HepG2 (cell line): Measurements from ENCODE around the gene CNTN4. TPM values are rescaled to one million over a fixed set of nuclear protein-coding genes. Genes with fewer than 3 reads are reported as not detected.

Source experiments
- ATAC-seq: fragments of 200-7000 bp; cut with Tn5 transposase; 3 replicates; pipeline ENCODE4 v1.9.1; 2020; ENCODE audit warnings: mild to moderate bottlenecking, moderate library complexity
- BruUV-seq: library from RNA; stranded (reverse); fragments of 400-500 nt; replicated peaks from 2 replicates; lab custom pipeline; 2021; lab: Mats Ljungman, UMichigan
- CTCF ChIA-PET: fragments of 300-600 bp; formaldehyde crosslinking; extraction: SDS; loops from one replicate; lab custom pipeline; 2021; ENCODE audit warnings: low total read pairs, inconsistent platforms, low intra/inter-chr PET ratio; lab: Yijun Ruan, JAX
- POLR2A ChIA-PET: fragments of 350-600 bp; sonication (Branson Sonifier 250); formaldehyde crosslinking; loops from one replicate; lab custom pipeline; 2020; ENCODE audit warnings: antibody characterized with exemption, inconsistent platforms; lab: Yijun Ruan, JAX
- DNase-seq: peaks from one replicate; pipeline ENCODE4 v3.0.0-alpha.2; 2015; ENCODE audit warnings: low spot score
- FAIRE-seq: peaks from 3 replicates; lab custom pipeline; 2011; peaks lifted over from hg19 to GRCh38; lab: Jason Lieb, UNC
- H2AFZ ChIP-seq: one replicate; pipeline ENCODE4 v1.6.1; 2011; ENCODE audit warnings: low read length, inconsistent platforms
- H3K27ac ChIP-seq: fragments of 300-600 bp; 3 replicates; pipeline ENCODE4 v1.8.0; 2011; ENCODE audit warnings: mixed run types, mild to moderate bottlenecking, mixed read lengths, low read length, inconsistent platforms; ENCODE audit not compliant: insufficient read depth; ENCODE audit errors: extremely low read length
- H3K27me3 ChIP-seq, 2 experiments: fragments of 200-600 bp in 1 of 2; 2 replicates in 1 of 2; 3 replicates in 1 of 2; pipeline versions ENCODE4 v1.6.0 to v1.8.0; 2011; ENCODE audit warnings: low read length in 2 of 2, mild to moderate bottlenecking in 2 of 2, moderate library complexity in 2 of 2, inconsistent platforms in 1 of 2; ENCODE audit not compliant: insufficient read depth in 2 of 2, control insufficient read depth in 1 of 2
- H3K36me3 ChIP-seq, 2 experiments: fragments of 200-600 bp in 1 of 2; replicated peaks in 1 of 2; 2 replicates in 1 of 2; 3 replicates in 1 of 2; pipeline versions ENCODE4 v1.5.1 to v1.8.0; 2011; ENCODE audit warnings: low read length in 2 of 2, inconsistent platforms in 1 of 2; ENCODE audit not compliant: insufficient read depth in 2 of 2, control insufficient read depth in 1 of 2
- H3K4me1 ChIP-seq: 2 replicates; pipeline ENCODE4 v1.5.1; 2012; ENCODE audit warnings: low read length, inconsistent platforms; ENCODE audit not compliant: insufficient read depth
- H3K4me2 ChIP-seq: 2 replicates; pipeline ENCODE4 v1.6.0; 2011; ENCODE audit warnings: low read depth, low read length, inconsistent platforms
- H3K4me3 ChIP-seq, 3 experiments: fragments of 200-600 bp in 1 of 3; sonication (generic), shearing (Covaris generic) in 1 of 3; replicated peaks in 1 of 3; 2 replicates each; pipeline ENCODE4 v1.5.1; 2011 to 2016; ENCODE audit warnings: low read length in 3 of 3, inconsistent platforms in 2 of 3, low read depth in 2 of 3, mild to moderate bottlenecking in 2 of 3, control low read depth in 1 of 3, mixed read lengths in 1 of 3; ENCODE audit not compliant: insufficient read depth in 1 of 3
- H3K79me2 ChIP-seq: one replicate; pipeline ENCODE4 v1.6.1; 2011; ENCODE audit warnings: low read length, inconsistent platforms; ENCODE audit not compliant: insufficient read depth
- H3K9ac ChIP-seq: 2 replicates; pipeline ENCODE4 v1.6.0; 2011; ENCODE audit warnings: mild to moderate bottlenecking, low read depth, low read length, inconsistent platforms; ENCODE audit not compliant: insufficient read depth
- H3K9me3 ChIP-seq: 2 replicates; pipeline ENCODE4 v1.5.1; 2012; ENCODE audit warnings: mild to moderate bottlenecking, low read length
- H4K20me1 ChIP-seq: 2 replicates; pipeline ENCODE4 v1.6.0; 2011; ENCODE audit warnings: inconsistent platforms, mild to moderate bottlenecking, low read length, moderate library complexity; ENCODE audit not compliant: insufficient read depth
- RBFOX2 ChIP-seq: fragments of 200-400 bp; formaldehyde crosslinking; IDR thresholded peaks from 2 replicates; pipeline ENCODE4 v1.6.1; 2017; ENCODE audit warnings: low read depth, mild to moderate bottlenecking, low read length
- RELA ChIP-seq: sonication (generic); formaldehyde crosslinking; IDR thresholded peaks from 2 replicates; pipeline ENCODE4 v1.4.0; 2020; ENCODE audit warnings: missing genetic modification reagents
- REPIN1 ChIP-seq: sonication (generic); formaldehyde crosslinking; IDR thresholded peaks from 2 replicates; pipeline ENCODE4 v1.8.0; 2022; ENCODE audit warnings: missing genetic modification reagents, low read depth, mild to moderate bottlenecking, borderline replicate concordance
- WGBS: methylation state at CpG from one replicate; pipeline ENCODE4 v1.1.6; 2017; ENCODE audit warnings: low lambda C conversion rate; 5-methylcytosine and 5-hydroxymethylcytosine counted together
- in situ Hi-C: cut with HindIII; loops from 2 replicates; pipeline ENCODE4 v1.10.0; 2017; ENCODE audit warnings: low pct_unique_long_range_greater_than_20kb; ENCODE audit not compliant: extremely low pct_ligation_motif_present
- intact Hi-C: fragments of 100-400 bp; cut with micrococcal nuclease; formaldehyde crosslinking; loops from one replicate; pipeline ENCODE4 v1.10.0; 2022; ENCODE audit not compliant: unreplicated experiment
- polyA plus RNA-seq, 8 experiments: library from polyadenylated mRNA; depleted of rRNA in 3 of 8; stranded (reverse) in 7 of 8; unstranded in 1 of 8; fragments of >200 nt; fragmentation: Illumina TruSeq in 4 of 8; extraction: Trizol in 4 of 8; gene quantifications; 2 replicates each; pipeline versions ENCODE4 v1.2.1 to v1.2.3, GENCODE V29; 2011 to 2016; ENCODE audit warnings: low read depth in 4 of 8, missing spikeins in 1 of 8, mixed read lengths in 1 of 8; ENCODE audit not compliant: insufficient read depth in 1 of 8
- total RNA-seq, 5 experiments: library from RNA; depleted of rRNA; stranded (reverse); fragments of >200 nt; fragmentation: Illumina TruSeq; extraction: Trizol; gene quantifications; 2 replicates each; pipeline ENCODE4 v1.2.3, GENCODE V29; 2016; ENCODE audit warnings: low read depth in 1 of 5

Gene CNTN4
- total and polyA plus RNA-seq, 2 of the 13 experiments (the other 11 are each of a cell fraction or from before 2014, with no cell fraction given) = 0.01 to 0.13 TPM

GRCh38 chr3:2870724-2871333 lies 772.2 kb downstream of the CNTN4 start:
- no peak overlapping the region for H3K27ac ChIP-seq
- FAIRE-seq = no peak

GRCh38 chr3:2872884-2873283 lies 774.2 kb downstream of the CNTN4 start:
- Histone ChIP-seq H3K27ac (no peak overlapping the region), H3K27me3 (no peaks in the 10 kb centered on the region), H2AFZ (no peak overlapping the region), H3K4me3 (no peak overlapping the region), H3K9me3 (no peaks in the 10 kb centered on the region), H3K79me2 (no peaks in the 10 kb centered on the region), H3K4me2 (no peak overlapping the region), H3K9ac (no peak overlapping the region), H3K36me3 (no peaks in the 10 kb centered on the region), H3K4me1 (no peaks in the 10 kb centered on the region), H4K20me1 (no peaks in the 10 kb centered on the region)
- FAIRE-seq (no peak), ATAC-seq (no peak), DNase-seq (no peak)
- intact Hi-C loops = no loop called here
- 5% methylated on average over 2 of the region's 2 CpGs for WGBS
- no peak for TF ChIP-seq RBFOX2
- TF ChIP-seq RELA = no peak
- ChIA-PET POLR2A (no interaction called here), CTCF (no interaction called here)
- in situ Hi-C loops = no loop called here
- no TSS peak for BruUV-seq

More at GRCh38 chr3:2870724-2871333, 772.2 kb downstream of the CNTN4 start:
- H3K9me3 ChIP-seq = no peaks in the 10 kb centered on the region
- H3K9ac ChIP-seq = no peak overlapping the region
- WGBS = 0% methylated on average over 3 of the region's 3 CpGs
- CTCF ChIA-PET = no interaction called here
- intact Hi-C loops = no loop called here
- H3K4me3 ChIP-seq = no peak overlapping the region
- H4K20me1 ChIP-seq = no peaks in the 10 kb centered on the region
- H2AFZ ChIP-seq = no peak overlapping the region
- H3K79me2 ChIP-seq = no peaks in the 10 kb centered on the region
- H3K4me2 ChIP-seq = no peak overlapping the region
- no peak for DNase-seq
- TF ChIP-seq REPIN1 (CRISPR knock-in tag) = no peak
- TF ChIP-seq, all 625 proteins: peak for 0
- Histone ChIP-seq H3K4me1 (no peaks in the 10 kb centered on the region), H3K36me3 (no peaks in the 10 kb centered on the region), H3K27me3 (no peaks in the 10 kb centered on the region)
- POLR2A ChIA-PET = no interaction called here
- no peak; the same call in 2 of the 3 replicates for ATAC-seq
- BruUV-seq = no TSS peak
- in situ Hi-C loops = no loop called here
